Lower leg skin (tissue), 4 donors: ENCODE data around the gene RNF40. TPM values are rescaled to one million over a fixed set of nuclear protein-coding genes. Genes with fewer than 3 reads are reported as not detected.

ENCODE experiments used
- DNase-seq, 2 donors: peaks; one replicate each; pipeline ENCODE4 v3.0.0-alpha.2; 2019; ENCODE audit warnings: low spot score in 2 of 2
- H3K4me3 ChIP-seq: fragments of 200-600 bp; sonication (generic); 2 replicates; pipeline ENCODE4 v1.5.1; 2017; ENCODE audit warnings: mild to moderate bottlenecking, low read depth; ENCODE audit not compliant: poor library complexity, severe bottlenecking
- CTCF ChIP-seq, 3 donors: fragments of 450-650 bp; IDR thresholded peaks; one replicate each; pipeline ENCODE4 v1.5.1; 2016; ENCODE audit warnings: antibody characterized with exemption in 3 of 3, mild to moderate bottlenecking in 3 of 3, moderate library complexity in 2 of 3
- POLR2A ChIP-seq, 2 donors: fragments of 450-650 bp; IDR thresholded peaks; one replicate each; pipeline ENCODE4 v1.6.1; 2016 to 2017; ENCODE audit warnings: antibody characterized with exemption in 2 of 2, mild to moderate bottlenecking in 1 of 2, moderate library complexity in 1 of 2
- WGBS, 2 donors: methylation state at CpG; one replicate each; pipeline ENCODE4 v1.1.5; 2018; 5-methylcytosine and 5-hydroxymethylcytosine counted together
- intact Hi-C: fragments of 100-400 bp; cut with DNase I; formaldehyde crosslinking; loops from one replicate; pipeline ENCODE4 v1.15.0; 2023; ENCODE audit warnings: low total_unique reads
- total RNA-seq, 4 donors: library from RNA; depleted of rRNA; stranded (reverse); fragments of >200 nt; gene quantifications; one replicate each; pipeline ENCODE4 v1.1.0, GENCODE V29; 2016

The RNF40 gene
- total RNA-seq, 4 donors from 2014 or later: 82.2 to 112 (median 92.9) TPM

GRCh38 chr16:30756781-30757100, 5.4 kb upstream of the RNF40 start:
- DNase-seq: no peak
- 89 to 95% methylated on average over 13 of the region's 13 CpGs for WGBS, 2 donors
- intact Hi-C loops: no loop called here
- no peak overlapping the region for H3K4me3 ChIP-seq
- TF ChIP-seq CTCF (IDR thresholded peaks at IDR 0.05): no peak
- TF ChIP-seq POLR2A (IDR thresholded peaks at IDR 0.05): no peak

GRCh38 chr16:30757316-30757715, 4.8 kb upstream of the RNF40 start:
- 87 to 92% methylated on average over 7 of the region's 7 CpGs for WGBS, 2 donors

GRCh38 chr16:30758988-30759491, 3.1 kb upstream of the RNF40 start:
- DNase-seq: no peak
- no peak for TF ChIP-seq POLR2A (IDR thresholded peaks at IDR 0.05)
- TF ChIP-seq CTCF (IDR thresholded peaks at IDR 0.05): no peak
- intact Hi-C loops: no loop called here
- 81 to 87% methylated on average over 10 of the region's 10 CpGs for WGBS, 2 donors
- no peak overlapping the region for H3K4me3 ChIP-seq

More at GRCh38 chr16:30757316-30757715, 4.8 kb upstream of the RNF40 start:
- TF ChIP-seq POLR2A (IDR thresholded peaks at IDR 0.05) (no peak), CTCF (IDR thresholded peaks at IDR 0.05) (no peak)
- DNase-seq: no peak
- no peak overlapping the region for H3K4me3 ChIP-seq
- intact Hi-C loops: no loop called here

- peak in 1 of 2 donors; percentile 56 for DNase-seq
- intact Hi-C loops: no loop called here
- no peak overlapping the region for H3K4me3 ChIP-seq
- no peak for TF ChIP-seq POLR2A (IDR thresholded peaks at IDR 0.05)
- TF ChIP-seq CTCF (IDR thresholded peaks at IDR 0.05): no peak
- 84 to 90% methylated on average over 7 of the region's 7 CpGs for WGBS, 2 donors
Observed at GRCh38 chr16:30760001-30760559, 2.0 kb upstream of the RNF40 start.

GRCh38 chr16:30760577-30761426, 1.3 kb upstream of the RNF40 start:
- intact Hi-C loops: no loop called here
- peak overlapping the region; percentile 74 for H3K4me3 ChIP-seq
- TF ChIP-seq CTCF (IDR thresholded peaks at IDR 0.05): no peak
- TF ChIP-seq POLR2A (IDR thresholded peaks at IDR 0.05): no peak
- no peak for DNase-seq
- 29% methylated on average over 23 to 26 of the region's 26 CpGs for WGBS, 2 donors
